H1 (cell line): Measurements from ENCODE around the gene ZNF407.
"Not testable (repeated sequence)": the region's sequence is repeated elsewhere in the genome, so short reads cannot be mapped to it uniquely, and the experiment has no call there.

Experiments
- ATF2 ChIP-seq: IDR thresholded peaks from 2 replicates; pipeline ENCODE4 v1.6.1; 2012; ENCODE audit warnings: low read length, inconsistent platforms
- CTCF ChIP-seq, 3 experiments: IDR thresholded peaks; 1 replicate in 2 of 3; 2 replicates in 1 of 3; pipeline versions ENCODE4 v1.5.1 to v1.6.1; 2011; ENCODE audit warnings: low read length in 3 of 3, mild to moderate bottlenecking in 3 of 3, inconsistent platforms in 2 of 3, low read depth in 1 of 3, moderate library complexity in 1 of 3; ENCODE audit not compliant: insufficient read depth in 1 of 3; ENCODE audit errors: control extremely low read depth in 1 of 3
- RAD21 ChIP-seq, 2 experiments: IDR thresholded peaks in 1 of 2; conservative IDR thresholded peaks in 1 of 2; 2 replicates each; pipeline ENCODE4 v1.6.1; 2011; ENCODE audit warnings: low read depth in 2 of 2, low read length in 2 of 2, improper control_type of control experiment in 1 of 2, inconsistent platforms in 1 of 2, mild to moderate bottlenecking in 1 of 2, moderate library complexity in 1 of 2
- RNF2 ChIP-seq: fragments of 200-900, 300-1000 bp; sonication (generic); IDR thresholded peaks from 2 replicates; pipeline ENCODE4 v1.7.1; 2016; ENCODE audit warnings: borderline replicate concordance, low read depth, mild to moderate bottlenecking, antibody characterized with exemption, low read length; ENCODE audit not compliant: poor library complexity, severe bottlenecking; ENCODE audit errors: missing control alignments
- SUZ12 ChIP-seq: fragments of 200-600 bp; sonication (generic); IDR thresholded peaks from 2 replicates; pipeline ENCODE4 v1.6.1; 2012; ENCODE audit warnings: mild to moderate bottlenecking, inconsistent platforms, low read length, moderate library complexity, mixed read lengths
- YY1 ChIP-seq: IDR thresholded peaks from 2 replicates; pipeline ENCODE4 v1.6.1; 2011; ENCODE audit warnings: low read depth, mild to moderate bottlenecking, low read length

GRCh38 chr18:74971776-74972175, 374.1 kb downstream of the ZNF407 start:
- not testable (repeated sequence) for TF ChIP-seq CTCF (IDR thresholded peaks at IDR 0.05; ENCODE audit: control extremely low read depth in 1 of 3, insufficient read depth in 1 of 3, low read depth in 1 of 3, low read length in 3 of 3); RAD21 (IDR thresholded peaks at IDR 0.05 in 1 of 2, conservative IDR thresholded peaks at IDR 0.05 in 1 of 2; ENCODE audit: low read depth in 2 of 2, low read length in 2 of 2); YY1; ATF2; RNF2; SUZ12
